ENCODE results near the gene PHF20.
A peak's percentile ranks its signal among the peaks of the same experiment; 100 is the strongest.

PHF20 gene

GRCh38 chr20:35968930-35969329 lies 197.1 kb downstream of the PHF20 start:
- POLR2A ChIA-PET = interaction anchor here (1.1 kb wide), 1 partner anchor 21 kb away, joined by 3 read pairs; no protein-coding TSS in a partner anchor
- 80% methylated on average over 1 of the region's 1 CpG for WGBS (ENCODE audit: insufficient coverage)

GRCh38 chr20:35971981-35972380 lies 200.2 kb downstream of the PHF20 start:
- H3K36me3 ChIP-seq (ENCODE audit: control insufficient read depth in 4 of 4, insufficient read depth in 4 of 4, low read length in 3 of 4) = no peaks in the 10 kb centered on the region
- peaks cover 0 to 2% (median 0%) of the 10 kb centered on the region in 5 experiments for H3K27me3 ChIP-seq (replicated peaks in 2 of 5; ENCODE audit: control insufficient read depth in 4 of 5, insufficient read depth in 5 of 5, low read length in 4 of 5)
- H3K4me3 ChIP-seq (ENCODE audit: control insufficient read depth in 1 of 7, extremely low read depth in 1 of 7, insufficient read depth in 4 of 7, low read depth in 2 of 7, low read length in 6 of 7) = no peak overlapping the region
- ChIA-PET CTCF (interaction anchor here (0.9 to 1.8 kb wide), 3 partner anchors 8 to 18 kb away, joined by 3 to 6 read pairs (median 3); no protein-coding TSS in a partner anchor), POLR2A (no interaction called here)
- DNase-seq = no peak
- no peaks in the 10 kb centered on the region for H3K9me3 ChIP-seq (ENCODE audit: control extremely low read depth in 1 of 5, control insufficient read depth in 4 of 5, insufficient read depth in 2 of 5, low read depth in 1 of 5, low read length in 4 of 5)
- no peaks in the 10 kb centered on the region for H3K4me1 ChIP-seq (ENCODE audit: control extremely low read depth in 1 of 4, control insufficient read depth in 4 of 4, insufficient read depth in 4 of 4, low read length in 3 of 4)
- no peak overlapping the region for H3K27ac ChIP-seq (ENCODE audit: insufficient read depth in 1 of 2, low read depth in 1 of 2, low read length in 2 of 2, poor library complexity in 1 of 2, severe bottlenecking in 2 of 2)
- WGBS (ENCODE audit: insufficient coverage) = 100% methylated on average over 1 of the region's 2 CpGs

More at GRCh38 chr20:35968930-35969329, 197.1 kb downstream of the PHF20 start:
- no peaks in the 10 kb centered on the region for H3K36me3 ChIP-seq (ENCODE audit: control insufficient read depth in 4 of 4, insufficient read depth in 4 of 4, low read length in 3 of 4)
- H3K4me1 ChIP-seq (ENCODE audit: control extremely low read depth in 1 of 4, control insufficient read depth in 4 of 4, insufficient read depth in 4 of 4, low read length in 3 of 4) = no peaks in the 10 kb centered on the region
- H3K27ac ChIP-seq (ENCODE audit: insufficient read depth in 1 of 2, low read depth in 1 of 2, low read length in 2 of 2, poor library complexity in 1 of 2, severe bottlenecking in 2 of 2) = no peak overlapping the region
- peaks cover 0 to 2% (median 0%) of the 10 kb centered on the region in 5 experiments for H3K27me3 ChIP-seq (replicated peaks in 2 of 5; ENCODE audit: control insufficient read depth in 4 of 5, insufficient read depth in 5 of 5, low read length in 4 of 5)
- DNase-seq = no peak
- H3K4me3 ChIP-seq (ENCODE audit: control insufficient read depth in 1 of 7, extremely low read depth in 1 of 7, insufficient read depth in 4 of 7, low read depth in 2 of 7, low read length in 6 of 7) = no peak overlapping the region
- H3K9me3 ChIP-seq (ENCODE audit: control extremely low read depth in 1 of 5, control insufficient read depth in 4 of 5, insufficient read depth in 2 of 5, low read depth in 1 of 5, low read length in 4 of 5) = no peaks in the 10 kb centered on the region
- CTCF ChIA-PET = interaction anchor here (2.3 kb wide), 1 partner anchor 14 kb away, joined by 11 read pairs; the partner anchor contains the start of gene SCAND1

DNA sequence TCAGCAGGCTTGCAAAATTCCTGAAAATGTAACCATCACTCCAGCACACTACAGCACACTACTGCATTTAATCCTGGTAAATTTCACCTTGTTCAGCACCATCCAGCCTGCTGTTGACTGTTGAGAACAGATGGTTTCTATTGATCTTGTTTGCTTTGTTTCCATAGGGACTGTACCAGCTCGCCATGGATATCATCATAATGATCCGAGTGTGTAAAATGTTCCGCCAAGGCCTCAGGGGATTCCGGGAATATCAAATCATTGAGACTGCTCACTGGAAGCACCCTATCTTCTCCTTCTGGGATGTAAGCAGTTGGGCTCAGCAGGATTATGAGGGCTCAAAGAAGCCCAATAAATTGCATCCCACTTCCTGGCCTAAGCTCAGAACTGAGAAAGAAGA lies 200.6 kb downstream of the PHF20 start:
- CTCF ChIA-PET = interaction anchor here (0.9 to 1.3 kb wide), 2 partner anchors 8 kb away, joined by 3 read pairs; no protein-coding TSS in a partner anchor
- 96% methylated on average over 4 of the region's 4 CpGs for WGBS (ENCODE audit: insufficient coverage)
- POLR2A ChIA-PET = interaction anchor here (0.6 kb wide), 1 partner anchor 12 kb away, joined by 4 read pairs; no protein-coding TSS in a partner anchor
- DNase-seq = no peak
- H3K27ac ChIP-seq (ENCODE audit: insufficient read depth in 1 of 2, low read depth in 1 of 2, low read length in 2 of 2, poor library complexity in 1 of 2, severe bottlenecking in 2 of 2) = no peak overlapping the region
- no peak overlapping the region for H3K4me3 ChIP-seq (ENCODE audit: control insufficient read depth in 1 of 7, extremely low read depth in 1 of 7, insufficient read depth in 4 of 7, low read depth in 2 of 7, low read length in 6 of 7)
- H3K36me3 ChIP-seq (ENCODE audit: control insufficient read depth in 4 of 4, insufficient read depth in 4 of 4, low read length in 3 of 4) = no peaks in the 10 kb centered on the region
- H3K9me3 ChIP-seq (ENCODE audit: control extremely low read depth in 1 of 5, control insufficient read depth in 4 of 5, insufficient read depth in 2 of 5, low read depth in 1 of 5, low read length in 4 of 5) = no peaks in the 10 kb centered on the region
- no peaks in the 10 kb centered on the region for H3K4me1 ChIP-seq (ENCODE audit: control extremely low read depth in 1 of 4, control insufficient read depth in 4 of 4, insufficient read depth in 4 of 4, low read length in 3 of 4)
- H3K27me3 ChIP-seq (replicated peaks in 2 of 5; ENCODE audit: control insufficient read depth in 4 of 5, insufficient read depth in 5 of 5, low read length in 4 of 5) = peaks cover 0 to 2% (median 0%) of the 10 kb centered on the region in 5 experiments

DNA sequence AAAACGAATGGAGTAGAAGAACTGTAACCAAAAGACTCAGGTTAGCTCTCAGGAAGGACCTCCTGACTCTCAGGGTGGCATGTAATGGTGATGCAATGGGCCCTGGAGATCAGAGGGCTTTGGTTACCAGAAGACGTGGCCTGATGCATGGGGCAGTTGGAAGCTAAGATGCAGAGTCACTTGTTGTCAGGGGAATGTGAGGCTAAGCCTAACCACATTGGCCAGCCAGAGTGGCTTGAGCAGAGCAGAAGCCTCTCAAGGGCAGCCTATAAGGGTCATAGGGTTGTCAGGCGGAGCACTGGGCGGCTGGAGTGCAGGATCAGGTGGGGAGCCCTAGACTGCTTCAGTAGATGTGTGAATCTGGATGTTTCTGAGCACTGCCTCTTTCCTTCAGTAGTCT lies 202.4 kb downstream of the PHF20 start:
- Histone ChIP-seq H3K36me3 (ENCODE audit: control insufficient read depth in 4 of 4, insufficient read depth in 4 of 4, low read length in 3 of 4) (no peaks in the 10 kb centered on the region), H3K27me3 (replicated peaks in 2 of 5; ENCODE audit: control insufficient read depth in 4 of 5, insufficient read depth in 5 of 5, low read length in 4 of 5) (peaks cover 0 to 2% (median 0%) of the 10 kb centered on the region in 5 experiments), H3K27ac (ENCODE audit: insufficient read depth in 1 of 2, low read depth in 1 of 2, low read length in 2 of 2, poor library complexity in 1 of 2, severe bottlenecking in 2 of 2) (no peak overlapping the region), H3K4me1 (ENCODE audit: control extremely low read depth in 1 of 4, control insufficient read depth in 4 of 4, insufficient read depth in 4 of 4, low read length in 3 of 4) (peaks cover 0 to 6% (median 0%) of the 10 kb centered on the region in 4 experiments), H3K9me3 (ENCODE audit: control extremely low read depth in 1 of 5, control insufficient read depth in 4 of 5, insufficient read depth in 2 of 5, low read depth in 1 of 5, low read length in 4 of 5) (no peaks in the 10 kb centered on the region), H3K4me3 (ENCODE audit: control insufficient read depth in 1 of 7, extremely low read depth in 1 of 7, insufficient read depth in 4 of 7, low read depth in 2 of 7, low read length in 6 of 7) (no peak overlapping the region)
- DNase-seq = no peak
- CTCF ChIA-PET = interaction anchor here (0.7 to 1.3 kb wide), 3 partner anchors 12 to 19 kb away, joined by 3 read pairs; no protein-coding TSS in a partner anchor
- WGBS (ENCODE audit: insufficient coverage) = 91% methylated on average over 4 of the region's 4 CpGs
- POLR2A ChIA-PET = no interaction called here

DNA sequence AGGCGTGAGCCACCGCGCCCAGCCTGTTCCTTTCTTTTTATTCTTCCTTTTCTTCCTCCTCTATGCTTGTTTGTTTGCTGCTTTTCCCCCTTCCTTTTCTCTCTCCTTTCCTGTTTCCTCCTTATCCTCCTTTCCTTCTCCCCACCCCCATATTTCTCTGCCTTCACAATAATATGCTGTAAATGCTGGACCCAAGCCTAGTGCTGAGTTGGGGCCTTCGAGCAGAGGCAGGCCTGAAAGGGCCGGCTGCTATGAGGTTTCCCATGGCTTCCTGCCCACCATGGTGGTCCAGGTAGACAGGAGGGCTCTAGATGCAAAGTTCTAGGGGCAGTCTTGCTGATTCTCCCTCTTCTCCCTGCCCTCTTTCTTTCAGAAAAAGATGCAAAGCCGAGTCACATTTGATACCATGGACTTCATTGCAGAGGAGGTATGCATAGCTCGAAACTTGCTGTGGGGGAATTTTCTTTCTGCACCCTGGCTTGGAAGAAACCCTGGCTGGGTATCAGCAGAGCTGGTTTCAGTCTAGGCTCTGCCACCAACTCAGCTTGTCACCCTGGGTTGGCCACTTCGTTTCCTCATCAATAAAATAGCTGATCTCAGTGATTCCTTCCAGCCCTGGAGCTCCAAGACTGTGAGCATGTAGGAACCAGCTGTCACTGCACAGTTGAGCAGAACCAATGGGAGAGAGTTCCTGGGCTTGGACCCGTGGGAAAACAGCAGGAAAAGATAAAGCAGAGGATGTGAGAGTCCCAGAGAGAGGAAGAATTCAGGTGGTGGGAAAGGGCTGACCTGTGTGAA lies 204.0 kb downstream of the PHF20 start:
- POLR2A ChIA-PET = no interaction called here
- H3K27ac ChIP-seq (ENCODE audit: insufficient read depth in 1 of 2, low read depth in 1 of 2, low read length in 2 of 2, poor library complexity in 1 of 2, severe bottlenecking in 2 of 2) = no peak overlapping the region

DNA sequence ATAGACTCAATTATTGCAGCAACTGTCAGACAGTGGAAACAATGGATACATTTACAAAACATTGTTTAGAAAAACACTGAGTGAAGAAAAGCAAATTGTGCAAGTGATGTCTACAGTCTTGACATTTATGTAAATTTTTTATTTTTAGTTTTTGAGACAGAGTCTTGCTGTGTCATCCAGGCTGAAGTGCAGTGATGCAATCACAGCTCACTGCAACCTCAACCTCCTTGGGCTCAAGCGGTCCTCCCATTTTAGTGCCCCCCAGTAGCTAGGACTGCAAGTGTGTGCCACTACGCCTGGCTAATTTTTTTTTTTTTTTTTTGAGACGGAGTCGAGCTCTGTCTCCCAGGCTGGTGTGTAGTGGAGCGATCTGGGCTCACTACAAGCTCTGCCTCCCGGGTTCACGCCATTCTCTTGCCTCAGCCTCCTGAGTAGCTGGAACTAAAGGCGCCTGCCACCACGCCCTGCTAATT lies 206.3 kb downstream of the PHF20 start:
- CTCF ChIA-PET = interaction anchor here (2.5 to 8.3 kb wide), 2 partner anchors 14 to 17 kb away, joined by 6 to 56 read pairs; no protein-coding TSS in a partner anchor
- 91% methylated on average over 9 of the region's 9 CpGs for WGBS (ENCODE audit: insufficient coverage)
- DNase-seq = peak in 2 of 3 donors; percentile 52 to 58

More for the DNA sequence above, 204.0 kb downstream of the PHF20 start:
- H3K4me1 ChIP-seq (ENCODE audit: control extremely low read depth in 1 of 4, control insufficient read depth in 4 of 4, insufficient read depth in 4 of 4, low read length in 3 of 4) = peaks cover 0 to 6% (median 0%) of the 10 kb centered on the region in 4 experiments
- H3K36me3 ChIP-seq (ENCODE audit: control insufficient read depth in 4 of 4, insufficient read depth in 4 of 4, low read length in 3 of 4) = no peaks in the 10 kb centered on the region
- CTCF ChIA-PET = interaction anchor here (1.7 to 8.3 kb wide), 3 partner anchors 12 to 100 kb away, joined by 4 to 56 read pairs (median 6); no protein-coding TSS in a partner anchor
- no peak for DNase-seq
- 77% methylated on average over 9 of the region's 9 CpGs for WGBS (ENCODE audit: insufficient coverage)
- H3K4me3 ChIP-seq (ENCODE audit: control insufficient read depth in 1 of 7, extremely low read depth in 1 of 7, insufficient read depth in 4 of 7, low read depth in 2 of 7, low read length in 6 of 7) = no peak overlapping the region
- no peaks in the 10 kb centered on the region for H3K9me3 ChIP-seq (ENCODE audit: control extremely low read depth in 1 of 5, control insufficient read depth in 4 of 5, insufficient read depth in 2 of 5, low read depth in 1 of 5, low read length in 4 of 5)
- H3K27me3 ChIP-seq (replicated peaks in 2 of 5; ENCODE audit: control insufficient read depth in 4 of 5, insufficient read depth in 5 of 5, low read length in 4 of 5) = peaks cover 0 to 2% (median 0%) of the 10 kb centered on the region in 5 experiments

More for the DNA sequence above, 206.3 kb downstream of the PHF20 start:
- Histone ChIP-seq H3K9me3 (ENCODE audit: control extremely low read depth in 1 of 5, control insufficient read depth in 4 of 5, insufficient read depth in 2 of 5, low read depth in 1 of 5, low read length in 4 of 5) (no peaks in the 10 kb centered on the region), H3K36me3 (ENCODE audit: control insufficient read depth in 4 of 4, insufficient read depth in 4 of 4, low read length in 3 of 4) (no peaks in the 10 kb centered on the region), H3K4me1 (ENCODE audit: control extremely low read depth in 1 of 4, control insufficient read depth in 4 of 4, insufficient read depth in 4 of 4, low read length in 3 of 4) (peaks cover 0 to 6% (median 0%) of the 10 kb centered on the region in 4 experiments), H3K4me3 (ENCODE audit: control insufficient read depth in 1 of 7, extremely low read depth in 1 of 7, insufficient read depth in 4 of 7, low read depth in 2 of 7, low read length in 6 of 7) (no peak overlapping the region), H3K27ac (ENCODE audit: insufficient read depth in 1 of 2, low read depth in 1 of 2, low read length in 2 of 2, poor library complexity in 1 of 2, severe bottlenecking in 2 of 2) (no peak overlapping the region), H3K27me3 (replicated peaks in 2 of 5; ENCODE audit: control insufficient read depth in 4 of 5, insufficient read depth in 5 of 5, low read length in 4 of 5) (no peaks in the 10 kb centered on the region)
- POLR2A ChIA-PET = no interaction called here
